DND-41 (cell line): ENCODE results near the gene VTI1B.
A peak's percentile ranks its signal among the peaks of the same experiment; 100 is the strongest.

Experiments used
- EZH2 ChIP-seq: IDR thresholded peaks from 3 replicates; pipeline ENCODE4 v1.6.1; 2012; ENCODE audit warnings: borderline replicate concordance, low read depth, mild to moderate bottlenecking, moderate library complexity, low read length, inconsistent platforms; ENCODE audit not compliant: severe bottlenecking
- TF ChIP-seq, protein P1 (sequence below): IDR thresholded peaks from 2 replicates; pipeline ENCODE4 v1.5.1; 2012; ENCODE audit warnings: borderline replicate concordance, low read length, moderate library complexity, mild to moderate bottlenecking; ENCODE audit not compliant: poor library complexity, severe bottlenecking; ENCODE audit errors: extremely low read depth

- TF ChIP-seq, protein P1, sequence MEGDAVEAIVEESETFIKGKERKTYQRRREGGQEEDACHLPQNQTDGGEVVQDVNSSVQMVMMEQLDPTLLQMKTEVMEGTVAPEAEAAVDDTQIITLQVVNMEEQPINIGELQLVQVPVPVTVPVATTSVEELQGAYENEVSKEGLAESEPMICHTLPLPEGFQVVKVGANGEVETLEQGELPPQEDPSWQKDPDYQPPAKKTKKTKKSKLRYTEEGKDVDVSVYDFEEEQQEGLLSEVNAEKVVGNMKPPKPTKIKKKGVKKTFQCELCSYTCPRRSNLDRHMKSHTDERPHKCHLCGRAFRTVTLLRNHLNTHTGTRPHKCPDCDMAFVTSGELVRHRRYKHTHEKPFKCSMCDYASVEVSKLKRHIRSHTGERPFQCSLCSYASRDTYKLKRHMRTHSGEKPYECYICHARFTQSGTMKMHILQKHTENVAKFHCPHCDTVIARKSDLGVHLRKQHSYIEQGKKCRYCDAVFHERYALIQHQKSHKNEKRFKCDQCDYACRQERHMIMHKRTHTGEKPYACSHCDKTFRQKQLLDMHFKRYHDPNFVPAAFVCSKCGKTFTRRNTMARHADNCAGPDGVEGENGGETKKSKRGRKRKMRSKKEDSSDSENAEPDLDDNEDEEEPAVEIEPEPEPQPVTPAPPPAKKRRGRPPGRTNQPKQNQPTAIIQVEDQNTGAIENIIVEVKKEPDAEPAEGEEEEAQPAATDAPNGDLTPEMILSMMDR: peak; percentile 69
- no peak for TF ChIP-seq EZH2
Observed at GRCh38 chr14:67599698-67600561, 74.5 kb downstream of the VTI1B start, which contains the start of gene PIGH.
